ENCODE data around the gene RIPK4.

RIPK4 gene

DNA sequence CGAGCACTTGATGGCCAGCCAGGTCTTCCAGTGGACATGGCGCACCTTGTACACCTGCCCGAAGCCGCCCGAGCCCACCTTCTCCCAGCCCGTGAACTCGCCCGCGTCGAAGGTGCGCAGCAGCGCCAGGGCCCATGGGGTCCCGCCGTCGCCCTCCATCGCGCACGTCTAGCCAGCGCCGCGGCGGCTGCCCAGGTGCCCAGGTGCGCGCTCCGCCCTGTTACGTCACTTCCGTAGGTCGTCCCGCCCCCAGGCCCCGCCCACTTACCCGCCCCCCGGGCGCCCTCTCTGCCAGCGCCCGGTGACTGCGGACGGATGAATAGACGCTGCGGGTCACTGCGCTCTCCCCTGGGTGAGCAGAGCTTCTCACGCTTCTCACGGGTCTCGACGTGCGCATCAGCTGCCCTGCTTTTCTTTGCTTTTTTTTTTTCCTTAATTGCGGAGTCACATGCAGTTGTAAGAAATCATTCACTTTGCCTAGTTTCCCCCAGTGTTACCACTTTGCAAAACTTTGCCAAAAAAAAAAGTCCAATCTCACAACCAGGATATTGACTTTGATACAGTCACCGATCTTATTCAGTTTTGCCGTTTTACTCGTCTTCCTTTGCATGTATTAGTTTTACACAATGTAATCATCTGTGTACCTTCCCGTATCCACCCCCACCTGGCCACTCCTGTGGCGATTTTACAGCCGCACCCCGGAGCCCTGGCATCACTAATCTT lies at the start of gene RIPK4:
TSS of gene RIPK4 (minus strand) at position 170 of the 723 bp plus-strand sequence. CDS start at position 159, 11 bp downstream.
- peak in 3 of 4 experiments; percentile 28 to 38 (median 30) for DNase-seq

DNA sequence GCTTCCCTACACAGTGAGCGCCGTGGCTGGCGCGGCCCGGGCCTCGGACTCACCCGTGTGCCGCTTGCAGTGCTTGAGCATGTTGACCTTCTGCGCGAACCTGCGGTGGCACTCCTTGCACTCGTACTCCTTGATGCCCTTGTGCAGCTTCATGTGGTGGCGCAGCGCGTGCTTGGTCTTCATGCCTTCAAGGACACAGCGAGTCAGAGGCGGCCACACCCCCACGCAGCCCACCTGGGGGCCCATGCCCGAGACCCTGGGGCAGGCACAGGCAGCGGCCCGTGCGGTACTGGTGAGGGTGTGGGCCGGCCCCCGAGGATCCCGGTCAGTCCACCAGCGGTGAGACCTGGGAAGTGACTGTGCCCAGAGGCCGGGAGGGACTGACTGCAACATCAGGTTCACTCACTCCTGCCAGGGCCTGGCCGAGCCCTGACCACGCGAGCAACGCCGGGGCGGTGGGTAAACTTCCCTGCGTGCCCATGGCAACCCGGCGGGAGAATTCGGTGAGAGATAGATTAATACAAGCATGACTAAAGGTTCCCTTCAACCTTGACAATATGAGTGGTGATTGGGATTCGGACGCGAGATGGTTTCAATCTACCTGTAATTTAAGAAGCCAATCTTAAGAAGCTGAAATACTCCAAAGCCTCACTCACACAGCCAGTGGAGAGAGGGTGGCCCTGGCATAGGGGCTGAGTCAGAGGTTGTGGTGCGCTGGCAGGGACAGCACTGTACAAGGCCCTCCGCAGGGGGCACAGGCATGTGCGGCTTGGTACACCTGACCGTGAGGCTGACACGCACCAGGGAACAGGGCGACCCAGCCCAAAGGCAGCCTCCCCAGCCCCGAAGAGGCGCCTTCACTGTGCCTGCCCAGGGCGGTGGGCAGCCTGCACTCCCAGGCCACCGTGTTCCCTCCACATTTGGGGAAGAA lies 49.1 kb upstream of the RIPK4 start:
- no peak for DNase-seq

DNA sequence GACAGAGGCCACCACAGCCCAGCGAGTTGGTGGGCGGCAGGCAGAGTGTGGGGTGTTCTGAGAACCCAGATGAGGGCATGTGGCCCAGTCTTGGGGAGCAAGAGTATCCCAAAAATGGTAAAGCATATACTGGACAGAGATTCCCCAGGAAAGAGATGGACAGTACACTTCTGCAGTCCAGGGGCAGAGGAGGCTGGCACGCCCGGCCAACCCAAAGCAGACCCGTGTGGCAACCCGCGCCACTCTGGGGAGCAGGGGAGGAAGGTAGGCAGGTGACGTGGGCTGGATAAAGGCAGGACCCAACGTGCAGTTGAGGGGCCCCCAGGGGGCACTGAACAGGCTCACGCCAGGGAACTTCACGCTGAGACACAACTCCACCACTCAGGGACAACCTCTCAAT lies 46.4 kb upstream of the RIPK4 start:
- DNase-seq: no peak

DNA sequence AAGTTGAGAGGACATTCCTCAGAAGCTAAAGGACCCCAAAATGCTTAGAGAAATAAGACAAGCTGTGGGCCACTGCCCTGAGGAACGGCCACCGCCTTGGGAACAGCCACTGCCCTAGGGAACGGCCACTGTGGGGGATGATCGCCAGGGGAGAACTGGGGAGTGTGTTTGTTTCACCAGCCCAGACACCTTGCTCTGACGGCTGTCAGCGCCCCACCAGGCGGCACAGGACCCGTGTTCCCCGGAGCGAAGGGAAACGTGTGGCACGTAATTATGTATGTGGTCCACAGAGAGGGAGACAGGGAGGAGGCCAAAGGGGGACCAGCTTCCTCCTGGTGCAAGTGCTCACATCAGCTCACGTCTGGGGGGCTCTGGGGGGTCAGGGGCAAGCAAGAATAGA lies 45.8 kb upstream of the RIPK4 start:
- DNase-seq: no peak

DNA sequence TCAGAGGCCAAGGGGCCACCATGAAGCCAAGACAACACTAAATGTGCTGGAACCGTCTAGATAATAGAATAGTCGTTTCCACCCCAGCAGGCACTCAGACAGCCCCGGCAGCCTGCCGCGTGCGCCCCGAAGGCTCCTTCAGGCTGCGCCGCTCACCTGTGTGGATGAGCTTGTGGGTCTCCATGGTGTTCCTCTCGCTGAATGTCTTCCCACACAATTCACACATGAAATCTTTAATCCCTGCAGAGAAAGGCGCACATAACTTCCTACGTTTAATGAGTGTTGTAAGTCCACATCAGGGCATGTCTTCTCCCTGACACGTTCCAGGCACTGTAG lies 43.7 kb upstream of the RIPK4 start:
- DNase-seq: no peak

DNA sequence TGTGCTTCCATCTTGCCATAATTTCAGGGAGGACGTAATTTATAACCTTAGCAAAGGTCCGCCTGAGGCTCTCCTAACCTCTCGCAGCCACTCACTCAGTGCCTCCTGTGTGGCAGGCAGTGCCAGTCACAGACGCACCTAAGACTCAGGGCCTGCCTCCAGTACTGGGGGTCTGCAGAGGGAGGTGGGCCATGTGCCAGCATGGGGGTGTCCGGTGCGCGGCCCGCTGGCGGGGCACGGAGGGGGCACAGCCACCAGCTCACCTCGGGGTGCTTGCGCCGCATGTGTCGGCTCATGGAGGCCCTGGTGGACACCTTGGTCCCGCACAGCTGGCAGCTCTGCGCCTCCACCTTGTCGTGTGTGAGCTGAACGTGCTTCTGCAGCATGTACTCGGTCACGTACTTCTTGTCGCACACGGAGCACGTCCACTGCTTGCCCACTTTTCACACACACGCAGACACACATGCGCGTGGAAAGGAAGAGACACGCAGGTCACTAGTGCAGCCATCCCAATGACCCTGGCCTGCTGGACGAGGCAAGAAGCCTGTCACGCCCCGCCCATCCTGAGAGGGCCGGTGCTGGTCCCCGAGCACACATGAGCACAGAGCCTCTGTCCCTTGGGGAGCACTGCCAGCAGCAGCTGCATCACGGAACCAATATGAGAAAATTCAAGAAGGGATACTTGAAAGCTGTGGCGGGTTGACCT lies 43.2 kb upstream of the RIPK4 start:
- DNase-seq: no peak

DNA sequence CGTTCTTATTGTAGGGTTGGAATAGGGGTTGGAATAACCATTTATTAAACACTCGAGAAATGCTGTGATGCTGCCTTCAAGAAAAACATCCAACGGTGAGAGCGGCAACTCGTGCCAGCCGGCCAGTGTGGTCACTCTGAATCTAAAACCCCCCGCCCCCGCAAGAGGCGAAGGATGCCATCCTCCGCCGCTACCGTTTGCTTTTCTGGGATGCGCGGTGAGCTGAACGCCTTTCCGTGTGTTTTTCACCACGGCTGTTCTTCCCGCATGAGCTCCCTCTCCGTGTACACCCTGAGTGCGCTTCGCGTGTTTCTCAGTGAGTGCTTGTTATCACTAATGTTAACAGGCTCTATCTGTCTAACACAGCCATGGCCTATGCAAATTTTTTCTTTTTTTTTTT lies 42.0 kb upstream of the RIPK4 start:
- DNase-seq: no peak

DNA sequence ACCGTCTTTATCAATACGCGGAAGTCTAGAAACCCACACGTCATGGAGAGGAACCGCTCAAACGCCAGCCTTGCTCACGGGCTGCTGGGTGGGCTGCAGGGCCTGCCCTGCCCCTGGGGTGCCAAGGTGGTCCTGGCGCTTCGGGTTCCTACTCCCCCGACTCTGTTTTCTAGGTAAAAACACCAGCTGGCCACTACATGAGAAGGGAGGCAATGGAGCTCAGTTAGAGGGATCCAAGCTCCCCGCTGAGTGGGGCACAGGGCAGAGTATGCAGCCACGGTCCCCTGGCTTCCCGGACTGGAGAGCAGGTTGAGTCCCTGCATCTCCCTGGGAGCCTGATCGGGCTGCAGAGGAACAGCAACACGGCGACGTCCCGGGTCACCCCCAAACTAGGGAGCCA lies 41.2 kb upstream of the RIPK4 start:
- no peak for DNase-seq

DNA sequence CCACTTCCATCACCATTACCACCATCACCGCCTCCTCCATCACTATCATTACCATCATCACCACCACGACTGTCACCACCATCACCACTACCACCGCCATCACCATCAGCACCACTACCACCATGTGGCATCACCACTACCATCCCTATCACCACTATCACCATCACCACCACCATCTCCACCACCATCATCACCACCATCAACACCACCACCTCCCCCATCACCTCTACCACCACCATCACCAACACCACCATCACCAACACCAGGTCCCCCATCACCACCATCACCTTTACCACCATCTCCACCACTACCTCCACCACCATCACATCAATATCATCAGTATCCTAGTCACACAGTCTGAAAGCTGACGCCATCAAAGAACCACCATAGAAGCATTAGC lies 39.9 kb upstream of the RIPK4 start:
- no peak for DNase-seq

DNA sequence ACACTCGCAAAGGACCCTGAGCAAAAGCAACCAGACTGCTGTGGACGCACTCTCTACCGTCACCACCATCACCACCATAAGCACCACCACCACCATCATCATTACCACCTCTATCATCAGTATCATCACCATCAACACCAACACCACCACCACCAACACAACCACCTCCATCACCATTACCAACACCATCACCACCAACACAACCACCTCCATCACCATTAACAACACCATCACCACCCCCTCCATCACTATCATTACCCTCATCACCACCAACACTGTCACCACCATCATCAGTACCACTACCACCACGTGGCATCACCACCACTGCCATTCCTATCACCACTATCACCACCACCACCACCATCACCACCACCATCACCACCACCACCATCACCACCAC lies 38.8 kb upstream of the RIPK4 start:
- no peak for DNase-seq

DNA sequence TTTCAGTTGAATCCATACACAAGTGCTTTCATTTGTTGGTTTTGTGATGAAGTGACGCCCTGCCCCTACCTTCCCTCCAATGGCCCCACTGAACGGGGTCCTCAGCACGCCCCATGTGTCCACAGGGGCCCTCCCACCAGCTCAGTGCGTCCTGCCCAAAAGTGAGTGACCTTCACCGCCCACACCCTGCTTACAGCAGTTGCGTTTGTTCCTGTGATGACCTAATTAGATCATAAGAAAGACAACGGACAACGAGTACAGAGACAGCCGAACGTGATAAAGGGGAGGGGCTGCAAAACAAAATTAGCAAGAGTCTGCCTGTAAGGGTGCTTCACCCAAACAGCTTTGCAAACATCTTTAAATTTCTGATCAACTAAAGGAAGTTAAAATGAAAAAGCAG lies 38.2 kb upstream of the RIPK4 start:
- DNase-seq: no peak

DNA sequence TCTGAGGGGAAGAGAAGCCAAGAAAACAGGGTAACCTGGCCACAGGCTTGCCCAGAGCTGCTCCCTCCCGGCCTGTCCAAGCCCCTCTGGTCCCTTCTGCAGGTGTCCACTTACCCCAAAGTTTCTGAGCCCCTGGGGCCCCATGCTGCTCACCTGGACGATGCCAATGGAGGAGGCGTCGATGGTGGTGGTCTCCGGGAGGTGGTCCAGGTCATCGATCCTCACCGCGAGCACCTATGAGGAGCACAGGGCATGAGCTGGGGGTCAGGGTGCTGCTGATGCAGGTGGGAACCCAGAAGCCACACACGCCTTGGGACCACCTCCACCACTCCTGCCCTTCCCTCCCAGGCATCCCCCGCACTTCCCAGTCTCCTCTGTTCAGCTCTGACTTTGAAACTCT lies 37.5 kb upstream of the RIPK4 start:
- no peak for DNase-seq

DNA sequence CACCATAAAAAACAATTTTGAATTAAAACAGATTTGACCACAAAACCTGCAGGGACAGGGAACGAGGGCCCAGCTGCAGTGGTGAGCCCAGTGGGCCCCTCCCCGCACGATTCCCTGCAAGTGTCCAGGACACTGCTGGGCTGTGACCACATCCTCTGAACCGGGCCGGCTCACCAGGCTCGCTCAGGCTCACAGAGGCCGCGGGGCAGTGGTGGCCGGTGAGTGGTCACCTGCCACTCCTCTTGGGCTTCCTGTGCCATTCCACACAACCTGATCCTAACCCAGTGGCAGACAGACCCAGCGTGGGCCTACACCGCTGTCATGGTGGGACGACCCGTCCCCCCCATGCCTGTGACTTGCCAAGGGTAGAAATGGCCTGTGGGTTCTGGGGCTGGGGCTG lies 36.5 kb upstream of the RIPK4 start:
- DNase-seq: no peak

DNA sequence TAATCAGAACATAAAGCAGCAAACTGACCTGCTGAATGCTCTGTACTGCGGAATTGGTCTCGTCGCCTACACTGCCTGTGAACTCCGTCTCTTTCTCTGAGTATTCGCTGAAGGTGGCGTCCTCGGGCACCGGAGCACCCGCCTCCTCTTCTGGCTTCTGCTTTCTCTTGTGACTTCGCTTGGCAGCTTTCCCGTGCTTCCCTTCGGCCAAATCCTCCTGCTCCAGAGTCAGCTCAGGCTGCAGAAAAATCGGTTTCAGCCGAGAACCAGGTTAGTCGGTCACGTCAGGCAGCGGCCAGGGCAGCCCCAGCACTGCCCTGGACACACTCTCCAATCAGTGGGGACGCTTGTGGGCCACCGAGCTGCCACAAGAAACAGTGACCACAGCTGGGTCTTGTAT lies 35.8 kb upstream of the RIPK4 start:
- no peak for DNase-seq

DNA sequence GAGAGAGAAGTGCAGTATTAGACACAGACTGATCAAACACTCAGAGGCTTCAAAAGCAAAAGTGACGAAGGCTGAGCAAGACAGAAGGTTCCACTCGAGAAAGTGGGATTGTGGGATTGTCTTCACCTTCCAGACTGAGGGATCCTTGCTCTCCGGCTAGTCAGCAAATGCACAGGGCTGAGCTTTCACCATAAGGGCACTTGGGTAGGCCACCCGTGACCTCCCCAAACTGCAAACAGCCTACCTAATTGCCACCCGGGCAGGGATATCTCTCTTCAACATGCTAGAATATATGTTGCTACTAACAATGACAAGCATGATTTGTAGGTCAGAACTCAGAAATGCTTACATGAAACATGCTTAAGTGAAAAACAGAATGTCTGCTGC lies 35.3 kb upstream of the RIPK4 start:
- DNase-seq: no peak

DNA sequence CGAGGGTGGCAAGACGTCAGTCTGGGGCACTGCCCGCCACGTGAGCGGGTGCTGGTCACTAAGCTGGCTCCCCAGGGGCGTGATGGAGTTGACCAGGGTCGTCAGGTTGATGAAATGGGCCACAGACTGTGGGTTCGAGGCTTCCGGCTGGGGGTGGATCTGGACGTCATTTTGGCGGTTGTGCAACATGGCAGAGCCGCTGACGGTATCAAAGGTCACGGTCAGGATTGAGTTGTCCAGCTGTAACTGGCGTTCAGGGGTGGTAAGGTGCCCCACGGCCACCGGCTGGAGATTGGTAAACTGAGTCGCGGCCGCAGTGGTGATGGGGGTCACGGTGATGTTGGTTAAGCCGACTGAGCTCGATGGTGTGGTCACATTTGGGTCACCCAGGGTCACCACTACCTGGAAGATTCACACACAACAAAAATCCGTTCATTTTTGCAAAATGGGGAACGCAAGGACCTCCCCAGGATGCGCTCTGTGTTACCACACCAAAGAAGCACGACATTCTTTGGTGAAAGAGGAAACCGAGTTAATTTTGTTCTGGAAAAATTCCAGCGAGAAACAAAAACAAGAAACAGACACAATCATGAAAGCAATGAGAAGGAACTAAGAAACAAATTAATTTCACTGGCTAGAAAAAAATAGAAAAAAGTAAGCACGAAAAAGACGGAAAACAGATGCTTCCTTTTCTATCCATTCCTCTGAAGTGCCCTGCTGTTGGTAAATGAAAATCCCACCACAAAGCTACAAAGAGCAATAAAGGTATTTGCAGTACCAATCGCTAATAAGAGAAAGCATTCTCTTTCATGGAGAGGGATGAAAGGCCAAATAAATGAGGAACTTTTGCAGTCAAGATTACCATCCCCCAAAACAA lies 34.7 kb upstream of the RIPK4 start:
- no peak for DNase-seq

DNA sequence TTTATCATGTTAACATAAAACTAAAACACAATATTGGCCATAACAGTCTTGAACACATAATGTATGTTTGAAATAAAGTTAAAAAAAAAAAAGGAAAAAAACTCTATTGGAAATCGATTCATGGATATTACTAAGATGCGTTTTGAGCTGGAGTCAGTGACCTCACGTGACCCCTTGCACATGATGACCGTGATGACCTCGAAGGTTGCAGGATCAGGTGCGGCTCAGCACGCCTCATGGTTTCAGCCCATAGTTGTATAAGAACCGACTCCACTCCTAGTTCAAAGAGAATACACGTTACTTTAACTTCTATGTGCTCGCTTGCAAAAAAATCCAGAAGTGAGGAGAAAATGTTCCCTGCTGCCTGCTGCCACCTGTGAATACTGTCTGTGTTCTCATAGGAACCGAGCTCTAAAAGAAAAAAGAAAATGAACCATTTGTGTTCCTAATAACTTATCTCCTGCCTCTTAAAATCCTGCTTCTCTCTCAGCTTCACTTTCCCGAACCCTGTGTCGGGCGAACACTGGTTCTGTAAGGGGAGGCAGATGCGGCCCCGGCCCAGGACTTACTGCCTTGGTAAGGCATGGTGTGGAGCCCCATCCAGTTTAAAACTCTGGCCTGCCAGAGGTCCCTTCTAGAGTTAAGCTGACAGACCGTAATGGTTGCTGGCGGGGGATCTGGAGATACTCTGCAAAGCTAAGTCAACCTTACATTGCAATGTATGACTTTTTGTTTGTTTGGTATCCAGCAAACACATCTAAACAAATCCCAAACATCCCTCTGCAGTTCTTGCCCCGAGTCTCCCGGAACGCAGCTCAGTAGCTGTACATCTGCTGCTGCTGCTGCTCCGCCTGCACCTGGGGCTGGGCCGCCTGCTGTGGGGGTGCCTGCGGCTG lies 33.8 kb upstream of the RIPK4 start:
- no peak for DNase-seq

DNA sequence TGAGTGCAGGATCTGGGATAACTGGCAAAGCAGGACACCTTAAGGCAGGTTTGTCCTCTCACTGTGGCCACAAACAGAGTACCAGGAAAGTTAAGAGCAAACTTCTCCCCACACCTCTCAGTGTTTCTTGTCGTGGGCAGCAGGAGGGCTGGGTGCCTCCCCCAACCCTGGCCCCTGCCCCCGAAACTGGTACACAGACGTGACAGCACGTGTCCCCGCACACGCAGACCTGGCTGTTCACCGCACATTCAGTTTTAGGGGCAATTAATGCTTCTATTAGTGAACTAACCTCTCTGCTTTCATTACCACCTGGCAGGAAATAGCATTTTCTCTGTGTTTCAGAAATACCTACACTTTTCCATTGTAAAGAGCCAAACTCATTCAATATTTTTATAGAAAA lies 32.9 kb upstream of the RIPK4 start:
- no peak for DNase-seq

DNA sequence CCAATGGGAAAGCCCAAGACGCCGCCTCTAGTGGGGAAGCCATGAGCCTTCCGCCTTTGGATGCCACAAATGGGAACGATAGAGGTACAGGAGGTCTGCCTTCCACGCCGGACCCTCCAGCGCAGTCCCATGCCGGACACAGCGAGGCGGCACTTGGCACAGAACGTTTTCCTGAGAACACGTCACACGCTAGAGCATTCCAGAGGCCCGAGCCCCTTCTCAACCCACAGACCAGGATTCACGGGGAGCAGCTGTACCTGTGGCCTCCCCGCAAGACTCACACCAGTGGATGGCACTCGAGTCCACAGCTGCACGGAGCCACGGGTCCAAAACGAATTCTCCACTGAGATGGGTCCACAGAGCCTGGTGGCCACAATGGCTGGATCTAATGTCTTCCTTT lies 31.5 kb upstream of the RIPK4 start:
- no peak for DNase-seq

DNA sequence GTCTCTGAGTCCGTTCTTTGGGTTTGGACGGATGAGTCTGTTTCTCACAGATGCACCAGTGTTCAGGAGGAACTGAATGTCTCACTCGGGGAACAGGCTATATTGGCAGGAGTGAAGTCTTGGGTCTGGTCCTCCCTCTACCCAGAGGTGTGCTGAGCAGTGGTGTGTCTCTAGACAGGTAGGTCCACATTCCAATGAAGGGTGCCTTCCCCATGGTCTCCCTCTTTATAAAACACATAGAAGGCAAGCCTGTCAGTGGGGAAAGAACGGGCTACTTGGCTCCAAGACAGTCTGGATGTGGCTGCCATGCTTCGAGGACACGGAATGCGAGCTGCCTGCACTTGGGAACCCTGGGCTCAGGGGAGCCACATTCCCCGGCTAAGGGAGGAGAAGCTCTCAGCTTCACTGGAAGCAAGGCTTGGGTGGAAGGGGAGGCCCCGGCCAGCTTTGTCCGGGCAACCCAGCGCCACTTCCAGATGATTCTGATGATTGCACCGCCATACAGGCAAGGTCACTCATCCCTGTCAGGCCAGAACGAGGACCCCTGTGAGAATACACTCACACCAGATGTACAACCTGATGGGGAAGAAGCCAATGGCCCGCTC lies 29.7 kb upstream of the RIPK4 start:
- no peak for DNase-seq

DNA sequence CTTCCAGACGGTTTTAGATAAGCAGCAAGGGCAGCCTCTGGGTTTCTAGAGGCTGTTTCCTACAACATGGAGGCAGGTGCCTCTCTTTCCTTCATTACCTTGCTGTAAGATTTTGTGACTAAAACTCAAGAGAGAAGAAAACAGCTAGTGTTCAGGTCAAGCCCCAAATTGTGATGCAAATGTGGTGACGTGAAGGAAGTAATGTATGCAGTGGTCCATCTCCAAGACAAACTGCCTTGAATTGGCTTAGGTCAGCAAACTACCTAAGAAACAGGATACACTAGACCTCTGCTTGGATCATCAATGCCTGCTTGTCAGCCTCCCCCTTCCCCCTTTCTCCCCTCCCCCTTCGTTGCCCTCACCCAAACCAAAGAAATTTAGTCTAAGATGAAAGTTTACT lies 28.9 kb upstream of the RIPK4 start:
- no peak for DNase-seq
